Right atrium auricular region (tissue), 2 donors: ENCODE measurements around the gene TRIO. TPM values are rescaled to one million over a fixed set of nuclear protein-coding genes. Genes with fewer than 3 reads are reported as not detected.

Experiments used
- DNase-seq: peaks from one replicate; pipeline ENCODE4 v3.0.0-alpha.2; 2019; ENCODE audit warnings: low spot score
- H3K27ac ChIP-seq, 2 donors: fragments of 200-600 bp; sonication (generic); 1 replicate in 1 of 2; 2 replicates in 1 of 2; pipeline ENCODE4 v1.5.1; 2016 to 2019
- H3K27me3 ChIP-seq, 2 donors: fragments of 200-600 bp; sonication (generic); one replicate each; pipeline versions ENCODE4 v1.5.1 to v1.6.0; 2017 to 2019
- H3K36me3 ChIP-seq: fragments of 200-600 bp; sonication (generic); one replicate; pipeline ENCODE4 v1.5.1; 2016
- H3K4me1 ChIP-seq, 2 donors: fragments of 200-600 bp; sonication (generic); one replicate each; pipeline versions ENCODE4 v1.5.1 to v1.6.0; 2017 to 2019
- H3K4me3 ChIP-seq, 2 donors: fragments of 200-600 bp; sonication (generic); 1 replicate in 1 of 2; 2 replicates in 1 of 2; pipeline ENCODE4 v1.5.1; 2017 to 2019; ENCODE audit warnings: mild to moderate bottlenecking in 1 of 2, moderate library complexity in 1 of 2
- H3K9me3 ChIP-seq, 2 donors: fragments of 200-600 bp; sonication (generic); one replicate each; pipeline ENCODE4 v1.5.1; 2019
- total RNA-seq, 2 donors: library from RNA; depleted of rRNA; stranded (reverse); fragments of >200 nt; gene quantifications; one replicate each; pipeline ENCODE4 v1.1.0, GENCODE V29; 2016
- TF ChIP-seq, protein P1 (sequence below), 2 donors: fragments of 200-600 bp; sonication (generic); IDR thresholded peaks; one replicate each; pipeline ENCODE4 v1.5.1; 2019; ENCODE audit warnings: antibody characterized with exemption in 2 of 2

TRIO gene
- total RNA-seq, 2 donors from 2014 or later = 51.6 to 67.0 TPM

DNA sequence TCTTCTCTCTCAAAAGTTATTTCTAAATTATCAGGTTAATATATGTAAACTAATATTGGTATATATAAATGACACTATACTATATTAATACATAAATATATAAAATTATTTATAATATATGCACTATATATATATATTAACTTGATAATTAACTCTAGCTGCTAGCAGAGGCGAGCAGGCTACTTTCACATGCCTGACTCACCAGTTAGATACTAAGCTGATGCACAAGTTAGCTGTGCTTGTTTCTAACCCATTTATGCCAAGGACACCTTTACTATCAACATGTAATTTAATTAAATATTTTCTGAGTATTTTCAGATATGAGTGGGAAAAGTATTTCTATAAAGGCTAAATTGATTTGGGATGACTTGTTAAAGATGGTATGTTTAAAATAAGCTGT is 70.1 kb downstream of the TRIO start:
- DNase-seq = no peak
- peaks cover 0 to 38% of the 10 kb centered on the region in 2 donors for H3K4me1 ChIP-seq
- no peak overlapping the region for H3K4me3 ChIP-seq
- no peaks in the 10 kb centered on the region for H3K36me3 ChIP-seq
- no peaks in the 10 kb centered on the region for H3K9me3 ChIP-seq
- TF ChIP-seq, protein P1, sequence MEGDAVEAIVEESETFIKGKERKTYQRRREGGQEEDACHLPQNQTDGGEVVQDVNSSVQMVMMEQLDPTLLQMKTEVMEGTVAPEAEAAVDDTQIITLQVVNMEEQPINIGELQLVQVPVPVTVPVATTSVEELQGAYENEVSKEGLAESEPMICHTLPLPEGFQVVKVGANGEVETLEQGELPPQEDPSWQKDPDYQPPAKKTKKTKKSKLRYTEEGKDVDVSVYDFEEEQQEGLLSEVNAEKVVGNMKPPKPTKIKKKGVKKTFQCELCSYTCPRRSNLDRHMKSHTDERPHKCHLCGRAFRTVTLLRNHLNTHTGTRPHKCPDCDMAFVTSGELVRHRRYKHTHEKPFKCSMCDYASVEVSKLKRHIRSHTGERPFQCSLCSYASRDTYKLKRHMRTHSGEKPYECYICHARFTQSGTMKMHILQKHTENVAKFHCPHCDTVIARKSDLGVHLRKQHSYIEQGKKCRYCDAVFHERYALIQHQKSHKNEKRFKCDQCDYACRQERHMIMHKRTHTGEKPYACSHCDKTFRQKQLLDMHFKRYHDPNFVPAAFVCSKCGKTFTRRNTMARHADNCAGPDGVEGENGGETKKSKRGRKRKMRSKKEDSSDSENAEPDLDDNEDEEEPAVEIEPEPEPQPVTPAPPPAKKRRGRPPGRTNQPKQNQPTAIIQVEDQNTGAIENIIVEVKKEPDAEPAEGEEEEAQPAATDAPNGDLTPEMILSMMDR (IDR thresholded peaks at IDR 0.05) = no peak
- H3K27ac ChIP-seq = no peak overlapping the region
- no peaks in the 10 kb centered on the region for H3K27me3 ChIP-seq

DNA sequence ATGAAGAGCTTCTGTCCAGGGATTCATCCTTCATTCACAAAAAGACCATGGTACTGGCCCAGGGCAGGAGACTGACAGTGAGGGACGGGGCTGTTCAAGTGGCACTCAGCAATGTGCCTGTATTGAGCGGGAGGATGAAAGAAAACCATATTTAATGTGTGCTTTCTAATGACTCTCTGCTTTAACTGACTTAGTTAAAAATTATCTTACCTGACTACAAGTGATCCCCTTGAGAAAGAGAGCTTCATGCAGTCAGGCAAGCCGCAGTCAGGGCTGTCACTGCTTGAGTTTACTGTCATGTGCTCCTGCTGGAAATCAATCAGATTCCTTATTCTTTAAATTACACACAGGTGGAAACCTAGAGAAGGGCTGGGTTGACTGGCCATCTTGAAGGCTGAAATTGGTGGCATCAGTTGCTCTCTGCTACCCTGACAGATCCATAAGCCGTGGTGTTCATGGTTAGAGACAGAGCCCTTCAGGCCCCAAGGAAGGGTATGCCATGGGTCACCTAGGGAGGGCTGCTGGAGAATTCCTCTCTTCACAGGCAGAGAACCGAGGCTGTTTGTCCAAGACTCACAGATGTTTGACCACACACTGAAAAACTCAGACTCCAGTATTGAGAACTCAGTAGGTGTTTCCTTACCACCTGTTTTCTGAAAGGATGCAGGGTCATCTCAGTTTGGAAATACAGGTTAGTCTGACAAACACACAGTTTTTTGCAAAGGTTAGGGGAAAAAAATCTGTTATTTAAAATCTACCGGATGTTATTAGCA is 70.9 kb downstream of the TRIO start:
- TF ChIP-seq, protein P1 (IDR thresholded peaks at IDR 0.05) = no peak
- Histone ChIP-seq H3K36me3 (no peaks in the 10 kb centered on the region), H3K27me3 (no peaks in the 10 kb centered on the region), H3K27ac (no peak overlapping the region), H3K4me1 (peaks cover 0 to 39% of the 10 kb centered on the region in 2 donors), H3K9me3 (no peaks in the 10 kb centered on the region), H3K4me3 (no peak overlapping the region)
- DNase-seq = no peak

DNA sequence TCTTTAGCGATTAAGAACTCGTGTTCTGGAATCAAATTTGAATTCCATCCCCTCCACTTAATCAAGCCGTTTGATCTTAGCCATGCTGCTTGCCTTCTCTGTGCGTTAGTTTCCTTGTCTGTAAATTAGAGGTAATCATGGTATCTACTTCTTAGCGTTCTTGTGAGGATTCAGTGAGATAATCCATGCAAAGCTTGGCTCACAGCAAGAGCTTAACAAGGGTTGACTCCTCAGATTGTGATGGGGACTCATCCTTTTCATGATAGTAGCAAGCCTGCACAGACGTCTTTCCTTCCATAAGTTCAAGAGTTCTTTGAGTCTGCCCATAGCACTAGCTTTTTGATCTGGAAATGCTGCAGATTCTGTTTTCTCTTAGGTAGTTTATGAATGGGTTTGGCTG is 72.8 kb downstream of the TRIO start:
- H3K4me1 ChIP-seq = peaks cover 0 to 46% of the 10 kb centered on the region in 2 donors
- DNase-seq = no peak
- no peaks in the 10 kb centered on the region for H3K9me3 ChIP-seq
- TF ChIP-seq, protein P1 (IDR thresholded peaks at IDR 0.05) = no peak
- no peak overlapping the region for H3K4me3 ChIP-seq
- H3K36me3 ChIP-seq = no peaks in the 10 kb centered on the region
- H3K27ac ChIP-seq = no peak overlapping the region
- H3K27me3 ChIP-seq = no peaks in the 10 kb centered on the region

DNA sequence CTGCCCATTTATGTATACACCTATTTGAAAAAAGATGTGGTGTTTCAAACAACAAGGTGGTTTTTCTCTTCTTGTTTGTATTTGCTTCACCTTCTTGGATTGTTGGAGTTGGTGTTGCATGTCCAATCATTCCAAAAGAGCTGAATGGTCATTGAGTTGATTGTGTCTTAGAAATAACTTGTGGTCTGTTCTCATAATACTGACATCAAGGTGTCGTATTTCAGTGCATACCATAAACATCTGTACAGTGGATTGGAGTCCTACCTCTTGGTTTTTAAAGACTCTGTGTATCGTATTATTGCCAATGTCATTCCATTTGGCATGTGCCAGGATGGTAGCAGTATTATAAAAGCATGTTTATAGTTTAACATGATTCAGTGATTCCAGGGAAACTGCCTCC is 73.2 kb downstream of the TRIO start:
- no peak for DNase-seq
- Histone ChIP-seq H3K27me3 (no peaks in the 10 kb centered on the region), H3K36me3 (no peaks in the 10 kb centered on the region), H3K4me1 (peaks cover 0 to 45% of the 10 kb centered on the region in 2 donors), H3K4me3 (no peak overlapping the region), H3K27ac (no peak overlapping the region), H3K9me3 (no peaks in the 10 kb centered on the region)
- TF ChIP-seq, protein P1 (IDR thresholded peaks at IDR 0.05) = no peak

DNA sequence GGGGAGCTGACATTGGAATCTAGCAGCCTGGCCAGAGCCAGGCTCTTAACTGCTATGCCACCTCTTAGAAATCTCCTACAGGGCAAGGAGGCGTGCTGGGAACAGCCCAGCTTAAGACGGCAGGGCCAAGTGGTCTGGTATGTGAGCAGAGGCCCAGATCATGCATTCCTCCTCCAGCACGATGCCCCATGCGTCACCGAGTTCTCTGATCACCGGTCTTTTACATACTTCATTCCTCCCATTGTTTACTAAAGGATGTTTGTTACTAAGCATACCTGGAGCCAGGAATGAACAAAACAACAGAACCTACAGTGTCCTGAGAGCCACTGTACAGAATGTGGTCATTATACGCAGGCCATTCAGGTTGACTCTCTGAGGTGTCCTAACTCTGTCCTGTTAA is 73.8 kb downstream of the TRIO start:
- Histone ChIP-seq H3K4me1 (peaks cover 0 to 45% of the 10 kb centered on the region in 2 donors), H3K27ac (no peak overlapping the region)

More for the DNA sequence above, 73.8 kb downstream of the TRIO start:
- no peak for DNase-seq
- no peaks in the 10 kb centered on the region for H3K36me3 ChIP-seq
- no peaks in the 10 kb centered on the region for H3K27me3 ChIP-seq
- TF ChIP-seq, protein P1 (IDR thresholded peaks at IDR 0.05) = no peak
- H3K9me3 ChIP-seq = no peaks in the 10 kb centered on the region
- H3K4me3 ChIP-seq = no peak overlapping the region
